K562 (cell line): ENCODE data around the gene SIRT2. TPM values are rescaled to one million over a fixed set of nuclear protein-coding genes. Genes with fewer than 3 reads are reported as not detected.

Experiments
- CSDE1 ChIP-seq, 2 experiments: fragments of 450-650 bp; IDR thresholded peaks; 2 replicates each; pipeline ENCODE4 v1.6.1; 2016; ENCODE audit warnings: mild to moderate bottlenecking in 1 of 2
- HDAC2 ChIP-seq: fragments of 450-650 bp; IDR thresholded peaks from 2 replicates; pipeline ENCODE4 v1.6.1; 2016; ENCODE audit warnings: mild to moderate bottlenecking
- MCM3 ChIP-seq: fragments of 450-650 bp; IDR thresholded peaks from 2 replicates; pipeline ENCODE4 v1.6.1; 2016
- NR2C1 ChIP-seq, 2 experiments: fragments of 450-650 bp; IDR thresholded peaks; 2 replicates each; pipeline ENCODE4 v1.6.1; 2017; ENCODE audit warnings: mild to moderate bottlenecking in 2 of 2, antibody characterized with exemption in 1 of 2, inconsistent platforms in 1 of 2, missing compliant biosample characterization in 1 of 2, missing genetic modification characterization in 1 of 2
- PHF20 ChIP-seq: fragments of 450-650 bp; IDR thresholded peaks from 2 replicates; pipeline ENCODE4 v1.6.1; 2018; ENCODE audit not compliant: partially characterized antibody
- PYGO2 ChIP-seq: fragments of 450-650 bp; IDR thresholded peaks from 2 replicates; pipeline ENCODE4 v1.6.1; 2016; ENCODE audit warnings: mild to moderate bottlenecking, missing genetic modification characterization, moderate library complexity, missing compliant biosample characterization
- RBBP5 ChIP-seq: fragments of 200-600 bp; sonication (generic); IDR thresholded peaks from 2 replicates; pipeline ENCODE4 v1.6.1; 2012; ENCODE audit warnings: borderline replicate concordance, mild to moderate bottlenecking, low read length, control low read depth, inconsistent platforms; ENCODE audit not compliant: insufficient read depth, poor library complexity, severe bottlenecking
- SMARCB1 ChIP-seq: IDR thresholded peaks from 2 replicates; pipeline ENCODE4 v1.6.1; 2011; ENCODE audit warnings: improper control_type of control experiment, low read depth; ENCODE audit not compliant: insufficient read length
- TARDBP ChIP-seq: fragments of 450-650 bp; IDR thresholded peaks from 2 replicates; pipeline ENCODE4 v1.6.1; 2016
- ZKSCAN8 ChIP-seq: fragments of 200-800 bp; sonication (Bioruptor generic); IDR thresholded peaks from 2 replicates; pipeline ENCODE4 v1.6.1; 2016; ENCODE audit warnings: missing genetic modification characterization, missing compliant biosample characterization
- ZNF282 ChIP-seq: sonication (generic); formaldehyde crosslinking; IDR thresholded peaks from 2 replicates; pipeline ENCODE4 v1.8.1; 2023; ENCODE audit warnings: missing genetic modification reagents
- polyA plus RNA-seq, 8 experiments: library from polyadenylated mRNA; depleted of rRNA in 4 of 8; stranded (reverse) in 5 of 8; unstranded in 3 of 8; fragments of >200 nt; fragmentation: Nextera tagmentation in 2 of 8; fragmentation: Illumina TruSeq in 1 of 8; extraction: Ambion mirVana in 2 of 8; extraction: Trizol in 1 of 8; gene quantifications; 2 replicates each; pipeline versions ENCODE4 v1.2.1 to v1.2.3, GENCODE V29; 2011 to 2014; ENCODE audit warnings: inconsistent platforms in 1 of 8, missing spikeins in 1 of 8
- total RNA-seq, 7 experiments: library from RNA; depleted of rRNA in 6 of 7; stranded (reverse); fragments of >200 nt in 6 of 7; fragmentation: Illumina TruSeq in 2 of 7; extraction: Trizol in 2 of 7; gene quantifications; 2 replicates each; pipeline versions ENCODE4 v1.2.1 to v1.2.3, GENCODE V29; 2011 to 2021; ENCODE audit warnings: low replicate concordance in 1 of 7
- TF ChIP-seq, protein P1 (sequence below), 2 experiments: fragments of 450-650 bp; IDR thresholded peaks; 2 replicates each; pipeline ENCODE4 v1.6.1; 2016
- TF ChIP-seq, protein P2 (sequence below), 2 experiments: IDR thresholded peaks; 2 replicates each; pipeline ENCODE4 v1.6.1; 2011; ENCODE audit warnings: borderline replicate concordance in 1 of 2, control low read depth in 1 of 2, low read depth in 1 of 2, low read length in 1 of 2, mild to moderate bottlenecking in 1 of 2, mixed read lengths in 1 of 2, moderate library complexity in 1 of 2; ENCODE audit not compliant: insufficient read depth in 1 of 2, insufficient read length in 1 of 2, poor library complexity in 1 of 2, severe bottlenecking in 1 of 2; ENCODE audit errors: extremely low read depth in 1 of 2
- TF ChIP-seq, protein P3 (sequence below): fragments of 250-450 bp; sonication (Bioruptor Pico); IDR thresholded peaks from 2 replicates; pipeline ENCODE4 v1.8.0; 2021; ENCODE audit warnings: mild to moderate bottlenecking, moderate library complexity

The SIRT2 gene
- total and polyA plus RNA-seq, 9 of the 15 experiments (the other 6 are each of a cell fraction or from before 2014, with no cell fraction given) = 2.3 to 35.2 (median 22.9) TPM

DNA sequence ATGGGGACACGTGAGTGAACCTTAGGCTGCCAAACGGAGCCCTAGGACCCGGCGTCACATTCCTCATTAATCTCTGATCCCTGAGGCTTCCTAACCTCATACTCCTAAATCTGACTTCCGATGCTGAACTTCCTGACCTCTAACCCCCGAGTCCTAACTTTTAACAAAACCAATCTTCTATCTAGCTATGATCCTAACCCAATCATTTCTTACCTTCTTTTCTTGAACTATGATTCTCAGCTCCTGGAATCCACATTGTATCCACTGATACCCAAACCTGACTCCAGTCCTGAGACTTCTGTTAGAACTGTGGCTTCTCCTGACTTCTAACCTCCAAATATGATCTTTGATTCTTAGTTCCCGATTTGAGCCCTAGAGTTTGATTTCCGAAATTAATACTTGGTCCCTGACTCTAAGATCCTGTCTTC lies 798 bp upstream of the SIRT2 start (continued):
- TF ChIP-seq, protein P1, sequence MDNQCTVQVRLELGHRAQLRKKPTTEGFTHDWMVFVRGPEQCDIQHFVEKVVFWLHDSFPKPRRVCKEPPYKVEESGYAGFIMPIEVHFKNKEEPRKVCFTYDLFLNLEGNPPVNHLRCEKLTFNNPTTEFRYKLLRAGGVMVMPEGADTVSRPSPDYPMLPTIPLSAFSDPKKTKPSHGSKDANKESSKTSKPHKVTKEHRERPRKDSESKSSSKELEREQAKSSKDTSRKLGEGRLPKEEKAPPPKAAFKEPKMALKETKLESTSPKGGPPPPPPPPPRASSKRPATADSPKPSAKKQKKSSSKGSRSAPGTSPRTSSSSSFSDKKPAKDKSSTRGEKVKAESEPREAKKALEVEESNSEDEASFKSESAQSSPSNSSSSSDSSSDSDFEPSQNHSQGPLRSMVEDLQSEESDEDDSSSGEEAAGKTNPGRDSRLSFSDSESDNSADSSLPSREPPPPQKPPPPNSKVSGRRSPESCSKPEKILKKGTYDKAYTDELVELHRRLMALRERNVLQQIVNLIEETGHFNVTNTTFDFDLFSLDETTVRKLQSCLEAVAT (IDR thresholded peaks at IDR 0.05) = peak in 1 of 2 experiments; percentile 26; a peak in 1 of 4 replicates
- no peak for TF ChIP-seq ZKSCAN8
- no peak for TF ChIP-seq CSDE1 (IDR thresholded peaks at IDR 0.05)
- TF ChIP-seq PYGO2 = no peak
- TF ChIP-seq MCM3 = no peak
- no peak for TF ChIP-seq SMARCB1
- peak; percentile 3 for TF ChIP-seq PHF20
- TF ChIP-seq, protein P2, sequence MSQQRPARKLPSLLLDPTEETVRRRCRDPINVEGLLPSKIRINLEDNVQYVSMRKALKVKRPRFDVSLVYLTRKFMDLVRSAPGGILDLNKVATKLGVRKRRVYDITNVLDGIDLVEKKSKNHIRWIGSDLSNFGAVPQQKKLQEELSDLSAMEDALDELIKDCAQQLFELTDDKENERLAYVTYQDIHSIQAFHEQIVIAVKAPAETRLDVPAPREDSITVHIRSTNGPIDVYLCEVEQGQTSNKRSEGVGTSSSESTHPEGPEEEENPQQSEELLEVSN (IDR thresholded peaks at IDR 0.05; ENCODE audit: borderline replicate concordance in 1 of 2, extremely low read depth in 1 of 2, insufficient read depth in 1 of 2, insufficient read length in 1 of 2, low read depth in 1 of 2, low read length in 1 of 2, poor library complexity in 1 of 2, severe bottlenecking in 1 of 2) = peak in 1 of 2 experiments; percentile 24
- TF ChIP-seq TARDBP = no peak
- peak; percentile 69 for TF ChIP-seq HDAC2
- TF ChIP-seq ZNF282 (CRISPR knock-in tag) = no peak
- TF ChIP-seq RBBP5 = no peak
- TF ChIP-seq NR2C1 (IDR thresholded peaks at IDR 0.05) = no peak
- TF ChIP-seq NR2C1 (tag; IDR thresholded peaks at IDR 0.05) = peak; percentile 46
- TF ChIP-seq, protein P3, sequence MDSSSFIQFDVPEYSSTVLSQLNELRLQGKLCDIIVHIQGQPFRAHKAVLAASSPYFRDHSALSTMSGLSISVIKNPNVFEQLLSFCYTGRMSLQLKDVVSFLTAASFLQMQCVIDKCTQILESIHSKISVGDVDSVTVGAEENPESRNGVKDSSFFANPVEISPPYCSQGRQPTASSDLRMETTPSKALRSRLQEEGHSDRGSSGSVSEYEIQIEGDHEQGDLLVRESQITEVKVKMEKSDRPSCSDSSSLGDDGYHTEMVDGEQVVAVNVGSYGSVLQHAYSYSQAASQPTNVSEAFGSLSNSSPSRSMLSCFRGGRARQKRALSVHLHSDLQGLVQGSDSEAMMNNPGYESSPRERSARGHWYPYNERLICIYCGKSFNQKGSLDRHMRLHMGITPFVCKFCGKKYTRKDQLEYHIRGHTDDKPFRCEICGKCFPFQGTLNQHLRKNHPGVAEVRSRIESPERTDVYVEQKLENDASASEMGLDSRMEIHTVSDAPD = no peak
